Mucosa of descending colon (tissue), 3 donors: Measurements from ENCODE around the gene COL4A2. TPM values are rescaled to one million over a fixed set of nuclear protein-coding genes. Genes with fewer than 3 reads are reported as not detected.

Experiments used
- ATAC-seq: fragments of 200-7000 bp; cut with Tn5 transposase; one replicate; pipeline ENCODE4 v1.9.1; 2020; ENCODE audit warnings: mild to moderate bottlenecking, moderate library complexity
- DNase-seq, 3 donors: peaks; one replicate each; pipeline ENCODE4 v3.0.0-alpha.2; 2020
- H3K36me3 ChIP-seq: fragments of 200-600 bp; one replicate; pipeline ENCODE4 v1.8.0; 2021; ENCODE audit warnings: low read depth, mild to moderate bottlenecking
- H3K4me1 ChIP-seq: fragments of 200-600 bp; one replicate; pipeline ENCODE4 v1.8.0; 2021; ENCODE audit warnings: low read depth, mild to moderate bottlenecking
- H3K4me3 ChIP-seq: fragments of 200-600 bp; one replicate; pipeline ENCODE4 v1.8.0; 2021; ENCODE audit warnings: mild to moderate bottlenecking
- H3K9me3 ChIP-seq: fragments of 200-600 bp; one replicate; pipeline ENCODE4 v1.8.0; 2021; ENCODE audit warnings: mild to moderate bottlenecking
- CTCF ChIP-seq: fragments of 200-600 bp; IDR thresholded peaks from one replicate; pipeline ENCODE4 v1.8.0; 2022; ENCODE audit warnings: antibody characterized with exemption, mild to moderate bottlenecking
- intact Hi-C, 2 donors: fragments of 100-400 bp; cut with DNase I in 1 of 2; cut with micrococcal nuclease in 1 of 2; formaldehyde crosslinking; loops; one replicate each; pipeline versions ENCODE4 v1.11.0 to v1.11.1; 2022; cut with DNase I, micrococcal nuclease
- total RNA-seq, 3 donors: library from RNA; stranded (reverse); fragmentation: NEBNext Ultra II Directional in 2 of 3; extraction: Animal tissue kit (Norgen Biotek cat#: 25700) in 2 of 3; gene quantifications; one replicate each; pipeline versions ENCODE4 v1.2.1 to v1.2.4, GENCODE V29; 2021 to 2023
- donor health status: DM: no; HTN: no; CAD: no; lungs with moderate emphysema.
- donor health status: DM: no; HTN: no; CAD: no.
- donor health status: DM: no; HTN: yes; CAD: no.

COL4A2 gene
- total RNA-seq, 3 donors from 2014 or later: 33.5 to 389 (median 74.2) TPM

- TF ChIP-seq CTCF: no peak
These were observed 5.2 kb upstream of the COL4A2 start for GRCh38 chr13:110301606-110302553.

GRCh38 chr13:110302997-110303396 is 4.1 kb upstream of the COL4A2 start:
- no peak for TF ChIP-seq CTCF
- H3K4me1 ChIP-seq: no peaks in the 10 kb centered on the region
- no peaks in the 10 kb centered on the region for H3K9me3 ChIP-seq
- intact Hi-C loops: no loop called here
- no peak for DNase-seq
- H3K4me3 ChIP-seq: no peak overlapping the region
- no peak for ATAC-seq
- H3K36me3 ChIP-seq: no peaks in the 10 kb centered on the region

More at GRCh38 chr13:110301606-110302553, 5.2 kb upstream of the COL4A2 start:
- no peak for ATAC-seq
- no peaks in the 10 kb centered on the region for H3K4me1 ChIP-seq
- H3K36me3 ChIP-seq: no peaks in the 10 kb centered on the region
- H3K9me3 ChIP-seq: no peaks in the 10 kb centered on the region
- H3K4me3 ChIP-seq: no peak overlapping the region
- no peak for DNase-seq
- intact Hi-C loops: no loop called here

- Histone ChIP-seq H3K4me1 (peaks cover under 1% of the 10 kb centered on the region), H3K9me3 (no peaks in the 10 kb centered on the region), H3K4me3 (no peak overlapping the region), H3K36me3 (no peaks in the 10 kb centered on the region)
- TF ChIP-seq CTCF: no peak
- ATAC-seq: no peak
- DNase-seq: no peak
- intact Hi-C loops: no loop called here
These were observed 3.4 kb upstream of the COL4A2 start for GRCh38 chr13:110303644-110304043.

GRCh38 chr13:110304256-110304655 is 2.8 kb upstream of the COL4A2 start:
- DNase-seq: no peak
- no peak overlapping the region for H3K4me3 ChIP-seq
- intact Hi-C loops: no loop called here

GRCh38 chr13:110305001-110305400 is 2.1 kb upstream of the COL4A2 start:
- Histone ChIP-seq H3K9me3 (no peaks in the 10 kb centered on the region), H3K36me3 (no peaks in the 10 kb centered on the region), H3K4me1 (peaks cover 10% of the 10 kb centered on the region), H3K4me3 (no peak overlapping the region)
- intact Hi-C loops: no loop called here
- DNase-seq (no peak), ATAC-seq (no peak)
- no peak for TF ChIP-seq CTCF

More at GRCh38 chr13:110304256-110304655, 2.8 kb upstream of the COL4A2 start:
- Histone ChIP-seq H3K36me3 (no peaks in the 10 kb centered on the region), H3K4me1 (peaks cover 7% of the 10 kb centered on the region), H3K9me3 (no peaks in the 10 kb centered on the region)
- TF ChIP-seq CTCF: no peak
- no peak for ATAC-seq
